NB4 (cell line): ENCODE results near the gene ANKRD37.
"Not testable (repeated sequence)": the region's sequence is repeated elsewhere in the genome, so short reads cannot be mapped to it uniquely, and the experiment has no call there.

Experiments used
- DNase-seq: peaks from one replicate; pipeline ENCODE4 v3.0.0; 2010; ENCODE audit warnings: low read depth
- H3K4me3 ChIP-seq: one replicate; pipeline ENCODE4 v1.5.1; 2011; ENCODE audit warnings: mild to moderate bottlenecking, low read depth, low read length, moderate library complexity
- CTCF ChIP-seq: IDR thresholded peaks from one replicate; pipeline ENCODE4 v1.5.1; 2012; ENCODE audit warnings: low read depth, low read length
- MAX ChIP-seq: IDR thresholded peaks from 2 replicates; pipeline ENCODE4 v1.6.1; 2011; ENCODE audit warnings: low read depth, low read length
- MYC ChIP-seq: IDR thresholded peaks from 2 replicates; pipeline ENCODE4 v1.6.1; 2011; ENCODE audit warnings: low read depth, low read length
- POLR2A ChIP-seq: IDR thresholded peaks from 2 replicates; pipeline ENCODE4 v1.6.1; 2011; ENCODE audit warnings: mild to moderate bottlenecking; ENCODE audit not compliant: insufficient read length; ENCODE audit errors: extremely low read depth

Gene ANKRD37

GRCh38 chr4:185361872-185362271, 34.8 kb upstream of the ANKRD37 start:
- no peak overlapping the region for H3K4me3 ChIP-seq
- TF ChIP-seq MAX (no peak), CTCF (no peak), POLR2A (no peak), MYC (no peak)
- no peak for DNase-seq

GRCh38 chr4:185362570-185362969, 34.1 kb upstream of the ANKRD37 start:
- H3K4me3 ChIP-seq, DNase-seq: not testable (repeated sequence)

- no peak overlapping the region for H3K4me3 ChIP-seq
- no peak for TF ChIP-seq MYC
- no peak for TF ChIP-seq MAX
- TF ChIP-seq POLR2A, result no peak
- TF ChIP-seq CTCF, result no peak
- no peak for DNase-seq
These were observed 33.4 kb upstream of the ANKRD37 start for GRCh38 chr4:185363251-185363650.

GRCh38 chr4:185364886-185365285, 31.8 kb upstream of the ANKRD37 start:
- no peak for DNase-seq
- H3K4me3 ChIP-seq, result no peak overlapping the region
- TF ChIP-seq MAX (no peak), CTCF (no peak), MYC (no peak), POLR2A (no peak)

GRCh38 chr4:185369731-185370130, 26.9 kb upstream of the ANKRD37 start:
- H3K4me3 ChIP-seq, result no peak overlapping the region
- TF ChIP-seq MYC (no peak), MAX (no peak), POLR2A (no peak), CTCF (no peak)
- no peak for DNase-seq

- no peak for TF ChIP-seq CTCF
- no peak for TF ChIP-seq POLR2A
- no peak for TF ChIP-seq MAX
- TF ChIP-seq MYC, result no peak
- no peak overlapping the region for H3K4me3 ChIP-seq
- DNase-seq, result no peak
These were observed 26.2 kb upstream of the ANKRD37 start for GRCh38 chr4:185370268-185370949.
